Mononuclear cell (primary cell): ENCODE results near the gene YBX1. TPM values are rescaled to one million over a fixed set of nuclear protein-coding genes. Genes with fewer than 3 reads are reported as not detected.

Source experiments
- H3K27me3 ChIP-seq: 2 replicates; pipeline ENCODE4 v1.6.0; 2011; ENCODE audit warnings: low read length, control low read depth; ENCODE audit not compliant: insufficient read depth
- H3K4me1 ChIP-seq: 2 replicates; pipeline ENCODE4 v1.5.1; 2011; ENCODE audit warnings: mild to moderate bottlenecking, low read length, control low read depth; ENCODE audit not compliant: insufficient read depth
- H3K4me3 ChIP-seq: 2 replicates; pipeline ENCODE4 v1.5.1; 2011; ENCODE audit warnings: mild to moderate bottlenecking, low read length, moderate library complexity
- H3K9me3 ChIP-seq: 2 replicates; pipeline ENCODE4 v1.5.1; 2011; ENCODE audit warnings: low read depth, mild to moderate bottlenecking, control low read depth, low read length
- total RNA-seq: library from RNA; depleted of rRNA; stranded (reverse); fragments of >200 nt; gene quantifications from one replicate; pipeline ENCODE4 v1.2.3, GENCODE V29; 2012

Gene YBX1
- total RNA-seq, result 446 TPM

DNA sequence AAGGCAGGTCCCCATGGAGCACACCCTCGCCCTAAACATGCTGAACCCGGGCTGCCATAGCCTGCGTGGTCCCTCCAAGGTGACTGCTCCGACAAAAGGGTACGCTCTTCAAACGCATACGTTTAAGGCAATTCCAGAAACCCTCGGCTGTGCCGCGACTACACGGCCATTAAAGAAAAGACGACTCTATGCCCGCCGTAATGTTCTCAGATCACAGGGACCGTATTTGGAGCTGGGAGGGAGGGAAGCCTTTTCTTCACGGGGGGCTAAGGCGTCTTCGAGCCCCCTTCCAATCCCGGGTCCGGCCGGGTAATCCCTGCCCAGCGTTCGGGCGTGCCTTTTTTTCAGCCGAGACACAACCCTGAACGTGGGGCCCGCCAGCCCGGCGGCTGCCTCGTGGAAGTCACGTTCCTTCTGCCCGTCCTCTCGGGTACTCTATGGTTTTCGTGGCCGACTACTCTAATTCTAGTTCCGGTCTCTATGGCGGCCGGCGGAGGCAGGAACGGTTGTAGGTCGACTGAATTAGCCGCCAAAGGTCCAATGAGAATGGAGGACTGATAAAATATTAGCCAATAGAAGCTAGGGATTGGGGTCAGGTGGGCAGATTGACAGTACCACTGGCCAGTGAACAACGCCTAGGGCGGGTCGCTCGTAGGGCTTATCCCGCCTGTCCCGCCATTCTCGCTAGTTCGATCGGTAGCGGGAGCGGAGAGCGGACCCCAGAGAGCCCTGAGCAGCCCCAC is at the start of gene YBX1:
Gene YBX1, plus strand, starts transcription at position 678 of the 743 bp plus-strand sequence. CDS start 148 bp downstream, outside the sequence.
- peak within 1 kb of the TSS; percentile 74 for H3K4me3 ChIP-seq
- no peaks in the 10 kb centered on the region for H3K9me3 ChIP-seq
- peaks cover 38% of the 10 kb centered on the region for H3K4me1 ChIP-seq
- no peaks in the 10 kb centered on the region for H3K27me3 ChIP-seq

GRCh38 chr1:42639116-42639515 is 43.1 kb upstream of the YBX1 start:
- no peaks in the 10 kb centered on the region for H3K4me1 ChIP-seq
- H3K9me3 ChIP-seq, result no peaks in the 10 kb centered on the region
- no peaks in the 10 kb centered on the region for H3K27me3 ChIP-seq
- H3K4me3 ChIP-seq, result no peak overlapping the region

- Histone ChIP-seq H3K27me3 (no peaks in the 10 kb centered on the region), H3K9me3 (no peaks in the 10 kb centered on the region), H3K4me3 (no peak overlapping the region), H3K4me1 (no peaks in the 10 kb centered on the region)
Observed at GRCh38 chr1:42646056-42646455, 36.2 kb upstream of the YBX1 start.

DNA sequence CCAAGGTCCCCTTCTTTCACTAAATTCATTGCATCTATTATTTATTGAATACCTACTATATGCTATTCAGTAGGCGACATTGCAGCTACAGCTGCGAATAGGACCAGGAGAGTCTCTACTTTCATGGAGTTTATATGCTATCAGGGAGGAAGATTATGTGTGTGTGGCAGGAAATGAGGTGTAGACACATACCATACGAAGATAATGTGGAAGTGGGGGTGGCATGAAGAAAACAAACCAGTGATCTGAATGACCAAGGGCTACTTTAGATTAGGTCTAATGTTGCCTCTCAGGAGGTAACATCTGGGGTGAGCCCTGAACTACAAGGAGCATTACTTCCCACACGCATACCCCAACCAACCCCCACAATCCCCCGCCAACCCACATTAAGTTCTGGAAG is 25.0 kb upstream of the YBX1 start:
- peaks cover 20% of the 10 kb centered on the region for H3K4me1 ChIP-seq
- H3K9me3 ChIP-seq, result no peaks in the 10 kb centered on the region
- no peaks in the 10 kb centered on the region for H3K27me3 ChIP-seq
- H3K4me3 ChIP-seq, result no peak overlapping the region

DNA sequence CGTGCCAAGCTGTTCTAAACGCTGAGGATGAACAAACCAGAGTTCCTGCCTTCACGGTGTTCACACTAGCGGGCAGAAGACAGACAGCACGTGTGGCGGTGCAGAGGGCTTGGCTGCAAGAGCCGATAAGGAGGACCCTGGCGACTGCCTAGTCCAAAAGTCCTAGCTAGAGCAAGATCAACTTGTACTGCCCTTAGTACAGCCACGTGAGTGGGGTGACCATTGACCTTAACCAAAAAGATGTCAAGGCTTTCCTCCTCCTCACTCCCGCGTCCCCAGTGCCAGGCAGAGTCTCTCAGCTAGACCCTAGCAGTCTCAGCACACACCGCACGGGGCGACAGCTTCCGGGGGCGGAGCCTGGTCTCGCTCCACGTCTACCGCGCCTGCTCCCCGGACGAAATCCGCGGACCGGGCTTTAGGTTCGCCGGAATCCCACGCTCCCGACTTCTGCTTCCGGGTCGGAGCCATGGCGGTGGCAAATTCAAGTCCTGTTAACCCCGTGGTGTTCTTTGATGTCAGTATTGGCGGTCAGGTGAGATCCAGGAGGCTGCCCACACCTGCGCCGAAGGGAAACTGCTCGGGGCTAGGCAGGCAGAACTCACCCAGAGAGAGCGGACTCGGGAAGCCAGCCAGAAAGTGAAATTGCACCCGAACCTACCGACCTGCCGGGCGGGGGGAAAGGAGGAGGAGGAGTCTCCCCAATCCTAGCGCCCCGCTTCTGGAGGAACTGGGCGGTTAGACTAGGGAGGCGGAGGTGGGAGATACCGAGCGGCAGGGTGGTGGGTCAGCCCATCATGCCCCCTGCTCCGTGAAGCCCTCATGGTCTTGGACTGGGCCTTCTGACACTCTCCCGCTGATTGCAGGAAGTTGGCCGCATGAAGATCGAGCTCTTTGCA is 24.0 kb upstream of the YBX1 start, which contains the start of gene PPIH:
Gene PPIH, plus strand, starts transcription at position 443 of the 896 bp plus-strand sequence. Its CDS starts 24 bp downstream, at position 467.
- Histone ChIP-seq H3K4me1 (peaks cover 20% of the 10 kb centered on the region), H3K27me3 (no peaks in the 10 kb centered on the region), H3K4me3 (peak within 1 kb of the TSS; percentile 74), H3K9me3 (no peaks in the 10 kb centered on the region)

DNA sequence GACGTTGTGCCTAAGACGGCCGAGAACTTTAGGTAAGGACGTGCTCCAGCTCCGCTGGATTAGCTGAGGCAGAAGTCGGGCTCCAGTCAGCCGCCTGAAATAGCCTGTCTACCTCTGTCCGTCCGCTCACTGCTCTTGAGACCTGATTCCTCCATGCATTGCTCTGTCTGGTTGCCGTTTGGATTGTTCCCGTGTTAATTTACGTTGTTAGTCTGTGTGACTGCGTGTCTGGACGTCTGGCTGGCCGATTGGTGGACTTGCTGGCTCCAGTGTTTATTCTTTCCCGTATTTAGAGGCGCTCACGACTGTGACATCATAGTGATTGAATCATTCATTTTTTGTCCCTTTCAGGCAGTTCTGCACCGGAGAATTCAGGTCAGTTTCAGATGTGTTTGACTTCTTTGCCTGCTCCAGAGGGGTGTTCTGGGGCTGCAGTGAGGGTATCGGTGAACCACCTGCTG is 23.3 kb upstream of the YBX1 start:
- Histone ChIP-seq H3K27me3 (no peaks in the 10 kb centered on the region), H3K9me3 (no peaks in the 10 kb centered on the region), H3K4me3 (peak overlapping the region; percentile 74), H3K4me1 (peaks cover 20% of the 10 kb centered on the region)

DNA sequence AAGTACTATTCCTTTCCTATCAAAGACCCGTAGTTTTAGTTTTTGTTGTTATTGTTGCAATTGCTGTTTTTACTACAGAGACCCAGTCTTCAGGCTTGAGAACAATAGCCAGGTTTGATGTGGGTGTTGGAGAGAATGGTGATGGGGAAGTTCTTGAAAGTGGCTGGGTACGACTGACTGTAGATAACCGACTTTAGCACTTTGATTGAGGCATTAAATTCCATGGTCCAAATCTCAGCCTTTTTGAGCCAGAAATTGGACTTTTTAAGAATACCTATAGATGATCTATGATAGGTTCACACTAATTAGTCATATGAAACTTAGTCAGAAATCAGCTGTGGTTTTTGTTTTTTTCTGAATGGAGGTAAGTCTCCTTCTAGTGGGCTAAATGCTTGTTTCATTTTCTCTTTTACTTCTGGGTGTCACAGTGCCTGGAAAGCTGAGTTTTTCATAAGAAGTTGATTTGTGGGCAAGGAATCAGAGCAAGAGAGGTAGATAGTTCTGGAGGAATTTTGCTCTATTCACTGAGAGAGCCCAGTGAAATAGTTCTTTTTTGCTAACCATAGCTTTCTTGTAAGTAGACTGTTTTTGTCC is 21.2 kb upstream of the YBX1 start:
- Histone ChIP-seq H3K4me3 (no peak overlapping the region), H3K4me1 (peaks cover 20% of the 10 kb centered on the region), H3K9me3 (no peaks in the 10 kb centered on the region), H3K27me3 (no peaks in the 10 kb centered on the region)

GRCh38 chr1:42669936-42670335 is 12.3 kb upstream of the YBX1 start:
- Histone ChIP-seq H3K4me3 (no peak overlapping the region), H3K9me3 (no peaks in the 10 kb centered on the region), H3K4me1 (no peaks in the 10 kb centered on the region), H3K27me3 (no peaks in the 10 kb centered on the region)

GRCh38 chr1:42670425-42670824 is 11.8 kb upstream of the YBX1 start:
- Histone ChIP-seq H3K27me3 (no peaks in the 10 kb centered on the region), H3K4me3 (no peak overlapping the region), H3K4me1 (no peaks in the 10 kb centered on the region), H3K9me3 (no peaks in the 10 kb centered on the region)

DNA sequence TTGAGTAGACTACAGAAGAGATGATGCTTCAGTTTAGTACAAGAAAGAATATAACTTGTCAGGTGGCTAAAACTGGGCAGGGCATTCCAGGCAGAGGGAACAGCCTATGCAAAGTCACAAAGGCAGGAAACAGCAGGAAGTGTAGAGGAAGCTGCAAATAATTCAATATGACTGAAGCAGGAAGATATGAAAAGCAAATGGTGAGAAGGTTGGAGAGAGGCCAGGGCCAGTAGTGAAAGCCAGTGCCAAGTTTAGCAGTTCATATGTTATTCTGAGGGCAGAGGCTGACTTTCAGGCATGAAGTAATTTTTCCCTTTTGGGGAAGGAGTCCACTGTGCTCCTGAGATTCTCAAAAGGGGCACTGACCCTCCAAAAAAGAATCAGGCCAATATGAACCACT is 8.0 kb upstream of the YBX1 start:
- H3K4me1 ChIP-seq, result no peaks in the 10 kb centered on the region
- no peak overlapping the region for H3K4me3 ChIP-seq
- H3K27me3 ChIP-seq, result no peaks in the 10 kb centered on the region
- no peaks in the 10 kb centered on the region for H3K9me3 ChIP-seq

DNA sequence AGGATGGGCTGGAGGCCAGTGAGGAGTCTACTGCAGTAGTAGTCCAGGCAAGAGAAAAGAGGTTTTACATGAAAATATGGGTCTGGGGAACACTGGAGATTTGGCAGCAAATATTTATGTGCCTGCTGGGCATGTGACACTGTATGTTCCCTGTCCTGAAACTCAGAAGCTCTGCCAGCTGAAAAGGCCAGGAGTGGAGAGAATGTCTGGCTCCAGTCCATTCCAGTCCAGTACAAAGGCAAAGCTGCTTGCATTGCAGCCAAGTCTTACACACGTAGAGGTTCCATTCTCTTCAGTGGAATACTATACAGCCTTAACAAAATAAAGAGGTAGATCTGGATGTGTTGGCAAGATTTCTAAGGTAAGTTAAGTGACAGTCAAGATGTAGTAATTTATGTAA is 7.5 kb upstream of the YBX1 start:
- no peaks in the 10 kb centered on the region for H3K27me3 ChIP-seq
- no peaks in the 10 kb centered on the region for H3K4me1 ChIP-seq
- H3K9me3 ChIP-seq, result no peaks in the 10 kb centered on the region
- H3K4me3 ChIP-seq, result no peak overlapping the region

GRCh38 chr1:42675467-42675866 is 6.8 kb upstream of the YBX1 start:
- H3K4me3 ChIP-seq, result no peak overlapping the region
- H3K27me3 ChIP-seq, result no peaks in the 10 kb centered on the region
- H3K9me3 ChIP-seq, result no peaks in the 10 kb centered on the region
- H3K4me1 ChIP-seq, result peaks cover 1% of the 10 kb centered on the region

- H3K27me3 ChIP-seq, result no peaks in the 10 kb centered on the region
- no peaks in the 10 kb centered on the region for H3K9me3 ChIP-seq
- no peak overlapping the region for H3K4me3 ChIP-seq
Observed at GRCh38 chr1:42676534-42677087, 5.6 kb upstream of the YBX1 start.

DNA sequence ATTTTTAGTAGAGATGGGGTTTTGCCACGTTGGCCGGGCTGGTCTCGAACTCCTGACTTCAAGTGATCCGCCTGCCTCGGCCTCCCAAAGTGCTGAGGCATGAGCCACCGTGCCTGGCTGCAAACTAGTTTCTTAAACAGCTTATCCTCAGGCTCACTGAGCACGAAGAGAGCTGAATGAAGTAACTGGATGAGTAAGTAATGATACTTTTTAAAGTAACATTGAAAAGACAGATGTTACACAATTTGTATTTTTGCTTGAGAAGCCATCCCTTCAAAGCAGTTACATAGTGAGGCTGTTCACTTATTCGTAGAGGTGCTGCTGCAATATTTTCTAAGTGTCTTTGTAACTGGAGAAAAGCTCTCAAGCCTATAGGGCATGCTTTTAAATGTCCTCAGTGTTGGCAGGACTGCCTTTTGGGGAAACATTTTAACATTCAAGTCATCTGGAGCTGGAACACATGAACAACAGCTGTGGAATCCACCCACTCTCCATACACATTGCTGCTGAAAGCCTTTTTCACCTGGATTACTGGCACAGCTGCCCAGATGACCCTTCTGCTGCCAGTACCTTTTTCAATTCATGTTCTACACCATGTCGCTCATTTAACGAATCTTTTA is 2.7 kb upstream of the YBX1 start:
- H3K4me1 ChIP-seq, result peaks cover 25% of the 10 kb centered on the region
- no peaks in the 10 kb centered on the region for H3K9me3 ChIP-seq
- no peaks in the 10 kb centered on the region for H3K27me3 ChIP-seq
- no peak overlapping the region for H3K4me3 ChIP-seq

More at GRCh38 chr1:42676534-42677087, 5.6 kb upstream of the YBX1 start:
- peaks cover 10% of the 10 kb centered on the region for H3K4me1 ChIP-seq
